Neural progenitor cell (in vitro differentiated cells): ENCODE measurements around the gene CLIC4. TPM values are rescaled to one million over a fixed set of nuclear protein-coding genes. Genes with fewer than 3 reads are reported as not detected.

Experiments used
- DNase-seq: peaks from one replicate; pipeline ENCODE4 v3.0.0-alpha.2; 2016; ENCODE audit warnings: low spot score
- H2AFZ ChIP-seq: fragments of 200-600 bp; sonication (generic); replicated peaks from 2 replicates; pipeline ENCODE4 v1.6.1; 2016; ENCODE audit warnings: antibody characterized with exemption
- H3F3A ChIP-seq: fragments of 200-600 bp; sonication (generic); 2 replicates; pipeline ENCODE4 v1.6.1; 2016; ENCODE audit warnings: antibody characterized with exemption, low read depth
- H3K27ac ChIP-seq: fragments of 200-600 bp; sonication (generic); 2 replicates; pipeline ENCODE4 v1.5.1; 2016; ENCODE audit warnings: mild to moderate bottlenecking
- H3K27me3 ChIP-seq: fragments of 200-600 bp; sonication (generic); 2 replicates; pipeline ENCODE4 v1.6.1; 2016; ENCODE audit warnings: mild to moderate bottlenecking, moderate library complexity
- H3K36me3 ChIP-seq: fragments of 200-600 bp; sonication (generic); 2 replicates; pipeline ENCODE4 v1.5.1; 2016
- H3K4me1 ChIP-seq: fragments of 200-600 bp; sonication (generic); 2 replicates; pipeline ENCODE4 v1.6.1; 2016; ENCODE audit warnings: mixed run types
- H3K4me2 ChIP-seq: fragments of 200-600 bp; sonication (generic); 2 replicates; pipeline ENCODE4 v1.6.1; 2016
- H3K4me3 ChIP-seq: fragments of 200-600 bp; sonication (generic); 2 replicates; pipeline ENCODE4 v1.5.1; 2016
- H3K79me2 ChIP-seq: fragments of 200-600 bp; sonication (generic); 2 replicates; pipeline ENCODE4 v1.6.1; 2016; ENCODE audit warnings: low read depth
- H3K9ac ChIP-seq: fragments of 200-600 bp; sonication (generic); 2 replicates; pipeline ENCODE4 v1.6.1; 2016
- H3K9me3 ChIP-seq: fragments of 200-600 bp; sonication (generic); 2 replicates; pipeline ENCODE4 v1.5.1; 2016; ENCODE audit warnings: low read depth
- H4K20me1 ChIP-seq: fragments of 200-600 bp; sonication (generic); 2 replicates; pipeline ENCODE4 v1.6.1; 2016; ENCODE audit warnings: low read depth
- H3K27ac Mint-ChIP-seq: 3 replicates; pipeline ENCODE4 v1.8.0; 2021; ENCODE audit warnings: mixed read lengths
- H3K27me3 Mint-ChIP-seq: 2 replicates; pipeline ENCODE4 v1.8.0; 2022; ENCODE audit warnings: low read depth, mild to moderate bottlenecking, inconsistent platforms, moderate library complexity, mixed read lengths; ENCODE audit not compliant: insufficient read depth
- H3K36me3 Mint-ChIP-seq: 3 replicates; pipeline ENCODE4 v1.8.0; 2021; ENCODE audit warnings: mixed read lengths
- H3K4me1 Mint-ChIP-seq: 3 replicates; pipeline ENCODE4 v1.8.0; 2021; ENCODE audit warnings: mixed read lengths
- H3K4me3 Mint-ChIP-seq: 3 replicates; pipeline ENCODE4 v1.8.0; 2021; ENCODE audit warnings: mild to moderate bottlenecking, moderate library complexity, mixed read lengths
- H3K9me3 Mint-ChIP-seq: 3 replicates; pipeline ENCODE4 v1.8.0; 2020; ENCODE audit warnings: mixed read lengths
- EZH2 ChIP-seq: fragments of 200-600 bp; sonication (generic); IDR thresholded peaks from 2 replicates; pipeline ENCODE4 v1.6.1; 2017; ENCODE audit warnings: antibody characterized with exemption, mild to moderate bottlenecking, moderate library complexity
- EZH2phosphoT487 ChIP-seq: fragments of 200-600 bp; sonication (generic); IDR thresholded peaks from 2 replicates; pipeline ENCODE4 v1.6.1; 2017; ENCODE audit warnings: antibody characterized with exemption
- total RNA-seq: library from RNA; depleted of rRNA; stranded (reverse); fragments of >200 nt; gene quantifications from 2 replicates; pipeline ENCODE4 v1.2.3, GENCODE V29; 2015; ENCODE audit warnings: low replicate concordance
- TF ChIP-seq, protein P1 (sequence below): fragments of 200-600 bp; sonication (generic); IDR thresholded peaks from 2 replicates; pipeline ENCODE4 v1.5.1; 2017; ENCODE audit warnings: antibody characterized with exemption, mild to moderate bottlenecking

Gene CLIC4
- total RNA-seq, 1 donor from 2014 or later, result 263 TPM

- Histone ChIP-seq H3K79me2 (no peaks in the 10 kb centered on the region), H2AFZ (no peak overlapping the region), H3K9ac (no peak overlapping the region), H3K36me3 (no peaks in the 10 kb centered on the region), H4K20me1 (no peaks in the 10 kb centered on the region), H3K27ac (no peak overlapping the region), H3K27me3 (no peaks in the 10 kb centered on the region), H3K9me3 (no peaks in the 10 kb centered on the region), H3K4me1 (no peaks in the 10 kb centered on the region), H3K4me3 (no peak overlapping the region), H3K4me2 (no peak overlapping the region), H3F3A (no peaks in the 10 kb centered on the region)
- no peak overlapping the region for H3K27ac Mint-ChIP-seq
- H3K4me1 Mint-ChIP-seq, result no peaks in the 10 kb centered on the region
- H3K36me3 Mint-ChIP-seq, result no peaks in the 10 kb centered on the region
- no peak for DNase-seq
- H3K27me3 Mint-ChIP-seq, result peaks cover 13% of the 10 kb centered on the region
- peak overlapping the region; percentile 39 for H3K4me3 Mint-ChIP-seq
- TF ChIP-seq EZH2 (no peak), EZH2phosphoT487 (no peak)
- TF ChIP-seq, protein P1, sequence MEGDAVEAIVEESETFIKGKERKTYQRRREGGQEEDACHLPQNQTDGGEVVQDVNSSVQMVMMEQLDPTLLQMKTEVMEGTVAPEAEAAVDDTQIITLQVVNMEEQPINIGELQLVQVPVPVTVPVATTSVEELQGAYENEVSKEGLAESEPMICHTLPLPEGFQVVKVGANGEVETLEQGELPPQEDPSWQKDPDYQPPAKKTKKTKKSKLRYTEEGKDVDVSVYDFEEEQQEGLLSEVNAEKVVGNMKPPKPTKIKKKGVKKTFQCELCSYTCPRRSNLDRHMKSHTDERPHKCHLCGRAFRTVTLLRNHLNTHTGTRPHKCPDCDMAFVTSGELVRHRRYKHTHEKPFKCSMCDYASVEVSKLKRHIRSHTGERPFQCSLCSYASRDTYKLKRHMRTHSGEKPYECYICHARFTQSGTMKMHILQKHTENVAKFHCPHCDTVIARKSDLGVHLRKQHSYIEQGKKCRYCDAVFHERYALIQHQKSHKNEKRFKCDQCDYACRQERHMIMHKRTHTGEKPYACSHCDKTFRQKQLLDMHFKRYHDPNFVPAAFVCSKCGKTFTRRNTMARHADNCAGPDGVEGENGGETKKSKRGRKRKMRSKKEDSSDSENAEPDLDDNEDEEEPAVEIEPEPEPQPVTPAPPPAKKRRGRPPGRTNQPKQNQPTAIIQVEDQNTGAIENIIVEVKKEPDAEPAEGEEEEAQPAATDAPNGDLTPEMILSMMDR, result no peak
- peaks cover 3% of the 10 kb centered on the region for H3K9me3 Mint-ChIP-seq
Observed at GRCh38 chr1:24713736-24714135, 31.5 kb upstream of the CLIC4 start.

GRCh38 chr1:24714859-24715520, 30.3 kb upstream of the CLIC4 start:
- peaks cover 12% of the 10 kb centered on the region for H3K27me3 Mint-ChIP-seq
- Histone ChIP-seq H3F3A (no peaks in the 10 kb centered on the region), H3K36me3 (no peaks in the 10 kb centered on the region), H3K27ac (no peak overlapping the region), H2AFZ (no peak overlapping the region), H4K20me1 (no peaks in the 10 kb centered on the region), H3K4me1 (no peaks in the 10 kb centered on the region), H3K9me3 (no peaks in the 10 kb centered on the region), H3K9ac (no peak overlapping the region), H3K4me2 (no peak overlapping the region), H3K27me3 (no peaks in the 10 kb centered on the region), H3K79me2 (no peaks in the 10 kb centered on the region), H3K4me3 (no peak overlapping the region)
- H3K4me3 Mint-ChIP-seq, result no peak overlapping the region
- TF ChIP-seq, protein P1, result no peak
- TF ChIP-seq EZH2phosphoT487 (no peak), EZH2 (no peak)
- peaks cover 3% of the 10 kb centered on the region for H3K9me3 Mint-ChIP-seq
- H3K36me3 Mint-ChIP-seq, result no peaks in the 10 kb centered on the region
- no peaks in the 10 kb centered on the region for H3K4me1 Mint-ChIP-seq
- no peak overlapping the region for H3K27ac Mint-ChIP-seq
- no peak for DNase-seq

- no peaks in the 10 kb centered on the region for H3K36me3 ChIP-seq
- DNase-seq, result no peak
- H3K27me3 ChIP-seq, result no peaks in the 10 kb centered on the region
- no peaks in the 10 kb centered on the region for H3K36me3 Mint-ChIP-seq
- no peaks in the 10 kb centered on the region for H3K79me2 ChIP-seq
- H3K27me3 Mint-ChIP-seq, result peaks cover 13% of the 10 kb centered on the region
- H3K4me1 Mint-ChIP-seq, result no peaks in the 10 kb centered on the region
- TF ChIP-seq, protein P1, result no peak
- TF ChIP-seq EZH2 (no peak), EZH2phosphoT487 (no peak)
- no peak overlapping the region for H3K4me2 ChIP-seq
- H3K9me3 ChIP-seq, result no peaks in the 10 kb centered on the region
- H3K9ac ChIP-seq, result no peak overlapping the region
- H3K4me1 ChIP-seq, result no peaks in the 10 kb centered on the region
- peaks cover 3% of the 10 kb centered on the region for H3K9me3 Mint-ChIP-seq
- no peak overlapping the region for H2AFZ ChIP-seq
- H3K27ac ChIP-seq, result no peak overlapping the region
- H3F3A ChIP-seq, result no peaks in the 10 kb centered on the region
- no peak overlapping the region for H3K4me3 Mint-ChIP-seq
- H4K20me1 ChIP-seq, result no peaks in the 10 kb centered on the region
- no peak overlapping the region for H3K4me3 ChIP-seq
- H3K27ac Mint-ChIP-seq, result no peak overlapping the region
Observed at GRCh38 chr1:24715658-24716057, 29.6 kb upstream of the CLIC4 start.
